HEK293 (cell line): ENCODE measurements around the gene PASK.

Source experiments
- CTCF ChIA-PET: fragments of 350-600 bp; formaldehyde crosslinking; extraction: SDS; loops from one replicate; lab custom pipeline; 2021; ENCODE audit warnings: antibody characterized with exemption; lab: Yijun Ruan, JAX
- POLR2A ChIA-PET: fragments of 300-600 bp; formaldehyde crosslinking; extraction: SDS; loops from one replicate; lab custom pipeline; 2020; ENCODE audit warnings: antibody characterized with exemption, inconsistent platforms; lab: Yijun Ruan, JAX
- H3K27ac ChIP-seq: fragments of 200-500 bp; sonication (Bioruptor generic); 2 replicates; pipeline ENCODE4 v1.5.1; 2014; ENCODE audit warnings: low read depth, low read length, control low read depth, inconsistent platforms; ENCODE audit errors: extremely low read depth
- H3K36me3 ChIP-seq, 2 experiments: fragments of 200-500 bp in 1 of 2; sonication (Bioruptor generic) in 1 of 2; 1 replicate in 1 of 2; 2 replicates in 1 of 2; pipeline ENCODE4 v1.5.1; 2014 to 2017; ENCODE audit warnings: inconsistent platforms in 2 of 2, low read length in 2 of 2; ENCODE audit not compliant: control insufficient read depth in 2 of 2, insufficient read depth in 1 of 2
- H3K4me1 ChIP-seq: fragments of 200-500 bp; sonication (Bioruptor generic); 2 replicates; pipeline ENCODE4 v1.5.1; 2014; ENCODE audit warnings: mild to moderate bottlenecking, low read length, inconsistent platforms; ENCODE audit not compliant: control insufficient read depth, insufficient read depth
- H3K4me3 ChIP-seq: 2 replicates; pipeline ENCODE4 v1.5.1; 2011; ENCODE audit warnings: low read depth, mild to moderate bottlenecking, control low read depth, low read length, moderate library complexity
- H3K9me3 ChIP-seq: fragments of 200-500 bp; sonication (Bioruptor generic); 2 replicates; pipeline ENCODE4 v1.5.1; 2014; ENCODE audit warnings: low read depth, low read length, inconsistent platforms; ENCODE audit not compliant: control insufficient read depth, insufficient read depth
- EGR2 ChIP-seq: fragments of 450-650 bp; formaldehyde crosslinking; IDR thresholded peaks from 2 replicates; pipeline ENCODE4 v1.5.1; 2016; ENCODE audit warnings: low read depth, missing biosample characterization, missing genetic modification characterization
- GLI2 ChIP-seq: fragments of 450-650 bp; formaldehyde crosslinking; IDR thresholded peaks from 2 replicates; pipeline ENCODE4; 2017; ENCODE audit warnings: missing biosample characterization, missing genetic modification characterization, low read depth, borderline replicate concordance
- YY1 ChIP-seq: fragments of 450-650 bp; formaldehyde crosslinking; IDR thresholded peaks from 2 replicates; pipeline ENCODE4 v1.5.1; 2018; ENCODE audit warnings: missing biosample characterization, missing genetic modification characterization
- ZBTB7A ChIP-seq: fragments of 450-650 bp; formaldehyde crosslinking; IDR thresholded peaks from 2 replicates; pipeline ENCODE4 v1.5.1; 2016; ENCODE audit warnings: low read depth, missing biosample characterization, missing genetic modification characterization
- ZFHX2 ChIP-seq: fragments of 450-650 bp; formaldehyde crosslinking; conservative IDR thresholded peaks from 2 replicates; pipeline ENCODE4 v1.5.1; 2016; ENCODE audit warnings: missing biosample characterization, missing genetic modification characterization
- ZNF292 ChIP-seq: fragments of 450-650 bp; formaldehyde crosslinking; IDR thresholded peaks from 2 replicates; pipeline ENCODE4 v1.5.1; 2016; ENCODE audit warnings: low read depth, missing biosample characterization, missing genetic modification characterization, borderline replicate concordance
- ZNF311 ChIP-seq: fragments of 450-650 bp; formaldehyde crosslinking; IDR thresholded peaks from 2 replicates; pipeline ENCODE4 v1.5.1; 2017; ENCODE audit warnings: missing biosample characterization, missing genetic modification characterization, borderline replicate concordance
- ZNF433 ChIP-seq: fragments of 450-650 bp; formaldehyde crosslinking; IDR thresholded peaks from 2 replicates; pipeline ENCODE4 v1.5.1; 2016; ENCODE audit warnings: missing biosample characterization, missing genetic modification characterization, low read depth
- ZNF449 ChIP-seq: fragments of 450-650 bp; formaldehyde crosslinking; IDR thresholded peaks from 2 replicates; pipeline ENCODE4 v1.5.1; 2017; ENCODE audit warnings: missing biosample characterization, mild to moderate bottlenecking, missing genetic modification characterization, moderate library complexity
- ZNF48 ChIP-seq: fragments of 450-650 bp; formaldehyde crosslinking; IDR thresholded peaks from 2 replicates; pipeline ENCODE4 v1.5.1; 2016; ENCODE audit warnings: missing biosample characterization, missing genetic modification characterization
- ZNF571 ChIP-seq: fragments of 450-650 bp; formaldehyde crosslinking; IDR thresholded peaks from 2 replicates; pipeline ENCODE4 v1.5.0; 2017; ENCODE audit warnings: missing biosample characterization, missing genetic modification characterization
- ZNF585B ChIP-seq: fragments of 450-650 bp; formaldehyde crosslinking; IDR thresholded peaks from 2 replicates; pipeline ENCODE4 v1.5.1; 2016; ENCODE audit warnings: missing biosample characterization, missing genetic modification characterization
- ZNF629 ChIP-seq: fragments of 450-650 bp; formaldehyde crosslinking; IDR thresholded peaks from 2 replicates; pipeline ENCODE4 v1.5.1; 2017; ENCODE audit warnings: missing biosample characterization, missing genetic modification characterization
- ZNF664 ChIP-seq: fragments of 450-650 bp; formaldehyde crosslinking; IDR thresholded peaks from 2 replicates; pipeline ENCODE4 v1.5.1; 2016; ENCODE audit warnings: missing biosample characterization, missing genetic modification characterization
- ZNF747 ChIP-seq: fragments of 450-650 bp; formaldehyde crosslinking; IDR thresholded peaks from 2 replicates; pipeline ENCODE4 v1.5.1; 2016; ENCODE audit warnings: missing biosample characterization, missing genetic modification characterization
- ZSCAN16 ChIP-seq: fragments of 450-650 bp; formaldehyde crosslinking; IDR thresholded peaks from 2 replicates; pipeline ENCODE4 v1.5.1; 2016; ENCODE audit warnings: missing biosample characterization, missing genetic modification characterization
- ZXDB ChIP-seq: fragments of 450-650 bp; formaldehyde crosslinking; IDR thresholded peaks from 2 replicates; pipeline ENCODE4 v1.5.1; 2016; ENCODE audit warnings: missing biosample characterization, missing genetic modification characterization
- TF ChIP-seq, protein P1 (sequence below): fragments of 450-650 bp; formaldehyde crosslinking; IDR thresholded peaks from 2 replicates; pipeline ENCODE4 v1.5.1; 2016; ENCODE audit warnings: missing biosample characterization, missing genetic modification characterization

The PASK gene

DNA sequence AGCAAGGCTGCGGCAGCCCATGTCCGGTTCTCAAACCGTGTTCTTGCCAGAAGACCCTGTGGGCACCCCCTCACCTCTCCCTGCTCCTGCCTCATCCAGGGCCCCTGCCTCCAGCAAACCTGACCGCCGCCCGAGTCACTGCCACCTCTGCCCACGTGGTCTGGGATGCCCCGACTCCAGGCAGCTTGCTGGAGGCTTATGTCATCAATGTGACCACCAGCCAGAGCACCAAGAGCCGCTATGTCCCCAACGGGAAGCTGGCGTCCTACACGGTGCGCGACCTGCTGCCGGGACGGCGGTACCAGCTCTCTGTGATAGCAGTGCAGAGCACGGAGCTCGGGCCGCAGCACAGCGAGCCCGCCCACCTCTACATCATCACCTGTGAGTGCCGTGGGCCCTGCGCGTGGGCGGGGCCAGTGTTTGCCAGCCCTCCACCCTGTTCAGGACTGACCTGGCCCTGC, 79.4 kb downstream of the PASK start:
- TF ChIP-seq ZNF747 (tag by site-specific recombination) (no peak), EGR2 (tag by site-specific recombination) (0 out of 2 replicates have a peak, but pooled peaks have one; percentile 15), ZNF571 (no peak), ZFHX2 (tag by site-specific recombination) (peak; percentile 61)
- Histone ChIP-seq H3K4me1 (no peaks in the 10 kb centered on the region), H3K27ac (no peak overlapping the region), H3K36me3 (peaks cover 0 to 8% of the 10 kb centered on the region in 2 experiments; a peak in 1 of 3 replicates), H3K4me3 (no peak overlapping the region), H3K9me3 (no peaks in the 10 kb centered on the region)
- POLR2A ChIA-PET, result no interaction called here
- CTCF ChIA-PET, result interaction anchor here (1.1 kb wide), 1 partner anchor 69 kb away, joined by 4 read pairs; no protein-coding TSS in a partner anchor

DNA sequence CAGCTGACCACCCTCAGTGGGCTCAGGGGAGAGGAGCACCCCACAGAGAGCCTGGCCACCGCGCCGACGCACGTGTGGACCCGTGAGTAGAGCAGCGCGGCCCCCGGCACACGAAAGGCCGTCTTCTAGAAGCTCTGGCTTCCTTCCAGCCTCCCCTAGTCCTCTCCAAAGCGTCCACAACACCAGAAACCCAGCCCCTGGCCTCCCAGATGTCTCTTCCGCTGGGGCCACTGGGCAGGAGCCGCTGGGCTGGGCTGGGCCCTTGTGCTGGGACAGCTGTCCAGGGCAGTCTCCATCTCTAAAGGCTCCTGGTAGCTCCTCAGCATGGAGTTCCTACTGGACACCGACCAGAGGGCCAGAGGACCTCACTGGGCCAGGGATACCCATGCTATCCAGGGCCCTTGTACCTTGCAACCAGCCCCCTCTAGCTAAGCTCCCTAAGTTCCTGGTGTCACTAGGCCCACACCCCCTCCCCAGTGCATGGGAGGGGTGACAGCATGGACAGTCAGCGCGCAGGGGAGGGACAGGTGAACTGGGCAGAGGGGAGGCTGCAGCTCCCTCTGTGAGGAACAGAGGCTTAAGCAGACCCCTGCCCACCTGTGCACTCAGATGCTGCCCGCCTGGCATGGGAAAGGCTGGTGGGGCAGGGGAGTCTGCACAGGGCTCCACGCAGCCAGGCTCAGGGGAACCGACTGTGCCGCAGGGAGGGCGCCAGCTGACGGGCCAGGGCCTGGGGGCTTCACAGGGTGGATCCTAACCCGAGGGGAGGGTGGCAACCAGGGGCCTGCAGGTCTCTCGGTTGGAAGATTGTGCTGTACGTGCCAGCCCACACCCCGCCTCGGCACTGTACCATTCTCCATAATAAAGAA, 80.1 kb downstream of the PASK start:
- Histone ChIP-seq H3K27ac (no peak overlapping the region), H3K36me3 (peaks cover 0 to 2% of the 10 kb centered on the region in 2 experiments; a peak in 1 of 3 replicates), H3K4me3 (no peak overlapping the region), H3K9me3 (no peaks in the 10 kb centered on the region), H3K4me1 (no peaks in the 10 kb centered on the region)
- TF ChIP-seq ZNF48, result no peak
- TF ChIP-seq ZNF664 (tag by site-specific recombination), result no peak
- no peak for TF ChIP-seq ZNF747 (tag by site-specific recombination)
- no peak for TF ChIP-seq ZNF433 (tag by site-specific recombination)
- no peak for TF ChIP-seq ZNF629 (tag by site-specific recombination)
- no peak for TF ChIP-seq YY1
- no peak for TF ChIP-seq EGR2 (tag by site-specific recombination)
- ChIA-PET POLR2A (no interaction called here), CTCF (interaction anchor here (1.1 to 1.2 kb wide), 3 partner anchors 9 to 218 kb away, joined by 3 to 4 read pairs (median 4); no protein-coding TSS in a partner anchor)

DNA sequence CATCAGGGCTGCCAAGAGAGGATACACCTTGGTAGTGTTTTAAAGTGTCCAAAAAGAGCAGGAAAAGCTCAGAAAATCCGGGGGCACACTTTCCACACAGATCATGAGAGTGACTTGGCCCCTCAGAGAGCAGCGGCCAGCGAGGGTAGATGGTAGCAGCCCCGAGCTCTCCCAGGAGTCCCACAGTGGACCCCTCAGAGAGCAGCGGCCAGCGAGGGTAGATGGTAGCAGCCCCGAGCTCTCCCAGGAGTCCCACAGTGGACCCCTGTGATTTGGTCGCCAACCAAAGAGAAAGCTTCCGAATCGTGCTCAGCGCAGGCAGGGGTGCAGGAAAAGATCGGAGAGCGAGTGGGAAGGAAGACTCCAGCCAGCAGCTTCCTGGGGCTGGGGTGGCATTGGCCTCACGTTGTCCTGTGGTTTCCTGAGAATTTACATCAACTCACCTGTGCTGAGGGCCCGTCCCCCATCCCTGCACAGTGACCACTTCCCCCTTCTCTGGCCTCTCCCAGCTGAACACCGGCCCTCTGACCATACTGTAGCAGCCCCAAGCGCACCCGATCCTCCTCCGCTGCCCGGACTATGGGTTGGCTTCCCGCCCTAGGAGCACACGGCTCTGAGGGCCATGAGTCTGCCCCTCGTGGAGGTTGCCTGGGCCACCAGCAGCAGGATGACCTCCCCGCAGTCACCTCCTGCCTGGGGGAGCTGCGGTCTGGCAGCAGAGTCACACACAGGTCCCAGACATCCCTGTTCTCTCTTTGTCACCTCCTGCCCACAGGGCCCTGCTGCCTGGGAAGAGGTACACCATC, 80.9 kb downstream of the PASK start:
- POLR2A ChIA-PET, result no interaction called here
- Histone ChIP-seq H3K27ac (no peak overlapping the region), H3K36me3 (no peaks in the 10 kb centered on the region)
- TF ChIP-seq EGR2 (tag by site-specific recombination) (no peak), ZNF585B (tag by site-specific recombination) (no peak), ZSCAN16 (tag by site-specific recombination) (no peak), ZNF449 (no peak), ZNF292 (tag by site-specific recombination) (no peak), GLI2 (tag by site-specific recombination) (no peak), ZNF311 (tag by site-specific recombination) (no peak), ZBTB7A (tag by site-specific recombination) (no peak), ZXDB (no peak)
- TF ChIP-seq, protein P1, sequence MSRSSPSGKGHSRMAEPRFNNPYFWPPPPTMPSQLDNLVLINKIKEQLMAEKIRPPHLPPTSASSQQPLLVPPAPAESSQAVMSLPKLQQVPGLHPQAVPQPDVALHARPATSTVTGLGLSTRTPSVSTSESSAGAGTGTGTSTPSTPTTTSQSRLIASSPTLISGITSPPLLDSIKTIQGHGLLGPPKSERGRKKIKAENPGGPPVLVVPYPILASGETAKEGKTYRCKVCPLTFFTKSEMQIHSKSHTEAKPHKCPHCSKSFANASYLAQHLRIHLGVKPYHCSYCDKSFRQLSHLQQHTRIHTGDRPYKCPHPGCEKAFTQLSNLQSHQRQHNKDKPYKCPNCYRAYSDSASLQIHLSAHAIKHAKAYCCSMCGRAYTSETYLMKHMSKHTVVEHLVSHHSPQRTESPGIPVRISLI (tag by site-specific recombination), result no peak
- TF ChIP-seq, all 188 proteins: peak for 0
- H3K4me1 ChIP-seq, result no peaks in the 10 kb centered on the region
- H3K4me3 ChIP-seq, result no peak overlapping the region
- H3K9me3 ChIP-seq, result no peaks in the 10 kb centered on the region
- CTCF ChIA-PET, result interaction anchor here (1.2 kb wide), 2 partner anchors 10 to 217 kb away, joined by 3 to 4 read pairs; no protein-coding TSS in a partner anchor
